Mucosa of gallbladder (tissue), 1 donor: ENCODE measurements around the gene KCTD11. TPM values are rescaled to one million over a fixed set of nuclear protein-coding genes. Genes with fewer than 3 reads are reported as not detected.

Experiments
- DNase-seq: peaks from one replicate; pipeline ENCODE4 v3.0.0-alpha.2; 2020; ENCODE audit warnings: low spot score
- total RNA-seq: library from RNA; stranded (reverse); gene quantifications from one replicate; pipeline ENCODE4 v1.2.1, GENCODE V29; 2021
- donor health status: DM: no; HTN: no; CAD: no.

KCTD11 gene
- total RNA-seq, result 15.3 TPM

DNA sequence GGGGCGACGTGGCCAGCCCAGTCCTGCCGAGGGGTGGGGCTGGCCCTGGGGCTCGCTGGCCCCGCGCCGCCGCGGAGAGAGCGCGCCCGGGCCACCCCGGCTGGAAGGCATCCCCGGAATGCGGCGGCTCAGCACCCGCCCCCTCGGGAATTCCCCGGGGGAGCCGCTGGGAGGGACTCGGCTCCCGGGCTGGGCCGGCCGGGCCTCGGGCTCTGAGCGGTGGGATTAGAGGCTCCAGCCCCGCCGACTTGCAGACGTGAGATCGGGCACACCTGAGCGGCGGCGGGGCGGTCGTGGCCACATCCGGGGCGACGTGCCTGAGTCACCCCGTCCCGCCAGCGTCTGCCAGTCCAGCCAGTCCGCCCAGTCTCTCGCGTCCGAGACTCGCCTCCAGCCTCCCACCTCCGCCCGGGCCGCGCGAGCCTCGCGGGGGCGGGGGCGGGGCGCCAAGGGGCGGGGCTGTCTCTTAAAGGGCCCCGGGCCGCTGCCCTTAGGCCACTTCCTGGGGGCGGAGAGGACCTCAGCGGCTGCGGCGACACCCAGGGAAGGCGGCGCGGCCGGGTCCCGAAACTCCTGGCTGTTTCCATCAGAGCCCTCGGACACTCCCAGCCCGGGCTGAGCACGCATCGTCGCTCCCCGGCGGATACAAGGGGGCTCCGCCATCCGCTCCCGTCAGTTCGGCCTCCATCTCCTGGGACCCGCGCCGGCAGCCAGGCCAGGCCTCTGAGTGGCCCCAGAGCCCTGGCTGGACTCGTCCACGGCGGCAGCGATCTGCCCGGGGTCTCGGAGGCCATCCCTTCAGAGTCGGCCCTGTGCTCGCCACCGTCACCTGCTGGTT, at the start of gene KCTD11:
Gene KCTD11 (plus strand): TSS at position 498 of the 838 bp plus-strand sequence.
- peak; percentile 91 for DNase-seq

DNA sequence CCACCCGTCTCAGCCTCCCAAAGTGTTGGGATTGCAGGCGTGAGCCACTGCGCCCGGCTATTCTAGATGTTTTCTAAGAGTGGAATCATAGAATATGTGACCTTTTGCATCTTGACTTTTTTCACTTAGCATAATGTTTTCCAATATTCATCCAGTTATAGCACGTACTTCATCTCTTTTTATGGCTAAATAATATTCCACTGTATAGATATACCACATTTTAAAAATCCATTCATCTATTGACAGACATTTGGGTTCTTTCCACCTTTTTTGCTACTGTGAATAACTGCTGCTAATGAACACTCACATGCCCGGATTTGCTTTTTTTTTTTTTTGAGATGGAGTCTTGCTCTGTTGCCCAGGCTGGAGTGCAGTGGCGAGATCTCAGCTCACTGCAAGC, 47.8 kb upstream of the KCTD11 start:
- no peak for DNase-seq

DNA sequence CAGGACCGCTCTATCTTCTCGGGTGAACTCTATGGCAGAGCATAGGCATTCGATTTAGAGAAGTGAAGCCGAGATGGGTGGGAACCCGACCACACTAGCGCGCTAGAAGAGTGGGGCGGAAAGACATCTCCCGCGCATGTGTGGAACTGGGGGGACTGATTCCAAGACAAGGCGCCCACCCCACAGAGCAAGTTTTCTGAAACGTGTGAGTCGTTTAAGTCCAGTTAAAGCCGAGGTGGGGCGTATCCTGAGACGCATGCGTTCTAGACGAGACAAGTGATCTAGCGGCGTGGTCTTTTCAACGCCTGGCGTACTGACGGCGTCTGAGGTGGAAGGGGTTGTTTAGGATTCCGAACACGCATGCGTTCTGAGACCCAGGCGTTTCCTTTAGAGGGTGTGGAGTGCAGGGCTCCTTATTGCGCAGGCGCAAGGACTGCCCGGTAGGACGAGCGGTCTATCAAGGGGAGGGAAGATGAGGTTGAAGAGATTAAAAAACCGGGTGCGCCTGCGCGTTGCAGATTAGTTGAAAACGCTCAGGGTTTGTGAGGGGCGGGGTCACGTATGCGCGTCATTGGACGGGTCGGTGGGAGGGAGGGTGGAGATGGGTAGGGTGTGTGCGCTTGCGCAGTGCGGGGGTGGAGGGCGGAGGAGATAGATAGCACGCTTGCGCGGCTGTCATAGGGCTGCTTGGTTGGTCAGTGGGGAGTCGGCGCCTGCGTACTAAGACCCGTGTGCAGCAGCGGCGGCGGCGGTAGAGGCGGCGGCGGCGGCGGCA, 44.9 kb upstream of the KCTD11 start, which contains the start of gene EIF5A:
Gene EIF5A (plus strand): TSS at position 718 of the 775 bp plus-strand sequence. CDS start 2,008 bp downstream, outside the sequence.
- peak; percentile 100 for DNase-seq

DNA sequence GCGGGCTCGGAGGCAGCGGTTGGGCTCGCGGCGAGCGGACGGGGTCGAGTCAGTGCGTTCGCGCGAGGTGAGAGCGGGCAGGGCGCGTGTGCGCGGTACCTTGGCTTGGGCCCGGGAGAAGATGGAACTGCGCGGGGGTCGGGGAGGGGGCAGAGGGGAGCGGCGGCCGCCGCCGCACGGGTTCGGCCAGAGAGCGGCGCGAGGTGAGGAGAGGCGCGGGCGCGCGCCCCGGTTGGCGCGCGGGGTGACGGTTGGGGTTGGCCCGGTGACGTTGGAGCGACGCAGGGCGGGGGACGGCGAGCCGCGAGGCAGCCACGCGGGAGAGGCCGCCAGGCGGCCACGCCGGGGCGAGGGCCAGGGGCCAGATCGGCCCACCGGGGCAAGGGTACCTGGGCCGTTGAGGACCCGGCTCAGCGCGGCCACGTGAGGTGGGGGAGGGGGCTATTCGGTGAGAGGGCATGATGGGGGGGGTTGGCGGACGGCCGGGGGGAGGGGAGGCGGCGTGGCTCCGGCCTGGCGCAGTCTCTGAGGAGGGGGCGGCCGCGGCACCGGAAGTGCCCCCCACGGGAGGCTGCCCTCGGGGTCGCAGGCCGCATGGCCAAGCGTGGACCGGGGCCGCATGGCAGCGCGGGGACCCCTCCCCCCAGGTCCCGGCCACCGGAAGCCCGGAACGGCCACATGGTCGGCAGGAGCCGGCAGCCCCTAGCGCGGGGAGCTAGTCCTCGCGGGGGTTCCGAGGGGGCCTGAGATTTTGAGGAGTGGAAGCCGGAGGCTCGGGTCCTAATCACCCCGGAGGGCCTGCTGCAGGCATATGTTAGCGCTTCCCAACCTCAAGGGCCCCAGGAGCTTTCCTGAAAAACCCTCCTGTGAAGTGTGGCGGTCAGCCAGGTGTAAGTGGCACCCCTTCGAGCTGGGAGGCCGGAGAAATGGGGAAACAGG, 44.0 kb upstream of the KCTD11 start:
- peak; percentile 43 for DNase-seq

DNA sequence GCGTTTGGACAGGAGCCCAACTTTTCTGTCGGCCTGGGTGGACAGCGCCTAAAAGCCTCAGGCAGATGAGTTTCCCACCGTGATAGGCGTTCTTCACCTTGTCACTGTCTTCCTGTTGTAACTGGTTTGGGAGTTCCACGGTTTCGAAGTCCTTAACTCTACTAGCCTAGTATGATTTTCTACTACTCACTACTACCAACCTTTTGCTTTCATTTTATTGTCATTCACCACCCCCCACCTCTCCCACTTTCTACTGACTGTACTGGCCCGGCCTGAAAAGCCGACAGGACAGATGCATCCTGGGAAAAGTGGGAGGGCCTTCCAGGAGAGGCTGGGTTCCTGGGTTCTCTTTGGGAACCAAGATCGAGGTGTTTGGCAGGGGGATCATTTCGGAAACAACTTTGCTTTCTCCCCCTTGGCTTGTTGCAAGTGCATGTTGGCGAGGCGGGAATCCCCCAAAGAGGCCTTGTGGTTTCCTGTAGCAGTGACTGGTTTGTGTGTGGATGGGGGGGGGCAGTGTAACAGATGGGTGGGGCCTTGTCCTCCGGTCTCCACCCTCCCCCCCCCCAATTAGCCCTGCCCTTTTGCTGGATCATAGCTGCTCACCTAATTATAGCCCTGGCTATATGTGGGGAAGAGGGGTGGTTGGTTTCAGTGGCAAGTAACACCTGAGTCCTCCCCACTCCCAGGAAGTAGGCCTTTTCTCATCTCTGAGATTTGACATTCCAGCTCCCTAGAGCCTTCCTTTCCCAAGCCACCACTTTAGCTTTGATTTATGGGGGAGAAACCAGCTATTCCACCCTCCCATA, 43.1 kb upstream of the KCTD11 start:
- DNase-seq, result peak; percentile 78

DNA sequence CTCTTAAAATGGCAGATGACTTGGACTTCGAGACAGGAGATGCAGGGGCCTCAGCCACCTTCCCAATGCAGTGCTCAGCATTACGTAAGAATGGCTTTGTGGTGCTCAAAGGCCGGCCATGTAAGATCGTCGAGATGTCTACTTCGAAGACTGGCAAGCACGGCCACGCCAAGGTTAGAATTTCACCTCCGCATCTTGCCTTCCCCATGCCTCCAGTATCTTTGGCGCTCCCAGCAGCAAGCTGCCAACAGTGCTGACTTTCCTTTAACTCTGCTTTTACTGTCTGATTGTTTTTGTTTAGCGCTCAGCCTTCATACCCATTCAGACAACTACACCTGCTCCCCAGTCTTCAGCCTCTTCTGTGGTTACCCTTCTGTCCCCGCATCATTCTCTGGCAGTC, 42.3 kb upstream of the KCTD11 start:
- no peak for DNase-seq

DNA sequence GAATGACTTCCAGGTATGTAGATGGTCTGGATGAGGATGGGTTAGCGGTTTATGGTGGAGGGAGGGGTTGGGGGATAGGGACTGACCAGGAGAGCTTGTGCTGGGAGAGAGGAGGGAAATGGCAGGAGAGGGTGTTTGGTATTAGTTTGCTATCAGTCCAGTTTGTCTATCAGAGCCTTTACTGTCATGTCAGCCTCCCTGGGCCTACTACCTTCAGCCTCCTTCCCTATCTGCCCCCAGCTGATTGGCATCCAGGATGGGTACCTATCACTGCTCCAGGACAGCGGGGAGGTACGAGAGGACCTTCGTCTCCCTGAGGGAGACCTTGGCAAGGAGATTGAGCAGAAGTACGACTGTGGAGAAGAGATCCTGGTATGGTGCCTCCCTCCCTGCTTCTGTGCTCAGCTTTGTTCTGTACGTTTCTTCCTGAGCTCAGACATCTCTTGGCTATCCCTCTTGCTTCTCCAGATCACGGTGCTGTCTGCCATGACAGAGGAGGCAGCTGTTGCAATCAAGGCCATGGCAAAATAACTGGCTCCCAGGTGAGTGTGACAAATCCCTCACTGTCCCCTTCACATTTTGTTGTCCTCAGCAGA, 40.8 kb upstream of the KCTD11 start:
- no peak for DNase-seq

DNA sequence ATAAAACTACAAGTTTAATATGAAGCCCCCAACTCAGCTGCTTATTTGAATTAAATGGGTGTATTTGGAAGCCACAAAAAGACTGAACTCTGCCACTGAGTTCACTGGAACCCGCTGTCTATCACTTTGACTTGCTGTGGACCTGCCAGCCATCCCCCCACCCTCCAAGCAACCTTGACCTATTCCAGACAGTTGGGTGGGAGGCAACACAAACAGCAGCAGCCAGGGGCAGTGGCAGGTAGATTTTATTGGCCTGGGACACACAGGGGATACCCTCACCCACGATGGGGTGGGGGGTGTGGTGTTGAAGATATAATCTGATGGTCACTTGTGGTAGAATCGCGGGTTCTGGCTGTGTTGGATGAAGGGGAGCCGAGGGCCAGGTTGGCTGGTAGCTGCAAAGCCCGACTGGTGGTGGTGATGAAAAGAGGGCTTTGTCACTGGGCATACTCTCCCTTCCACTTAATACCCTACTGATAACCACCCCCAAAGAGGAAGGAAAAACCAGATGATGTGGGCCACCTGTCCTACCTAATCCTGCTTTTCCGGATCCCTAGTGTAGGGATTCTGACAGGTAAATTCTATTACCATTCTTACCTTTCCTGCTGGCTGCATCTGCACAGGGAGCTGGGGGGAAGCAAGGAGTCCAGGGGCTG, 39.4 kb upstream of the KCTD11 start:
- DNase-seq, result no peak

DNA sequence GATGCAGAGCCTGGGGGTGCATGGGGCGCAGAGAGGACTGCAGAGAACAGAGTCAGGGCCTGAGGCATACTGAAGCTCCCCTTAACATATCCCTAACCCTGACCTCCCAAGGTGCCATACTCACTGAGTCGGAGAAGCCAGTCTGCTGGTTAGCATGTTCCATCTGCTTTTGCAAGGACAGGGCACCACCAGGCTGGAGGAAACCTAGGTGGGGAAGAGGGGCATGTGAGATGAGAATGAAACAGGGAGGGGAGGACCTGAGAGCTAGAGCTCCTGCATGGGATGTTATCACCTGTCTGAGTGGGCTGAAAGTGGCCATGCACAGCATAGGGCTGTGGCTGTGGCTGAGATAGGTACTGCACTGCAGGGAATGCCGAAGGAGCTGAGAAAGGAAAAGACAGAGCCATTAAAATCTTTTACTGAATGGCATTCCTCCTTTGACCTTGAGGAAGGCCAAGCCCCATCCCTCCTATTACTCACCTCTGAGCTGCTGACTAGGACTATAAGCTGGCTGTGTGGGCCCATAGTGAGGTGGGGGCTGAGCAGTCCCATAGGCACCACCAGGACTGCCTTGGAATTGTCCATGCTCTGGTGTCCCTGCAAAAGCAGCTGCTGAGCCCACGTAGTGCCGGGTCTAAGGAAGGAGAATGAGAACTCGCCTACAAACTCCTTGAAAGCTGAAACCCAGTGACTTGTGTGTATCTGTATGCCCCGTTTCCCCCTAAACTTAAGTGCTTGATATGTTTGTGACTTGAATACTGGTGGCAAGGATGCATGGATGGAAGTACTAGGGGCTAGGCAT, 38.7 kb upstream of the KCTD11 start:
- no peak for DNase-seq

DNA sequence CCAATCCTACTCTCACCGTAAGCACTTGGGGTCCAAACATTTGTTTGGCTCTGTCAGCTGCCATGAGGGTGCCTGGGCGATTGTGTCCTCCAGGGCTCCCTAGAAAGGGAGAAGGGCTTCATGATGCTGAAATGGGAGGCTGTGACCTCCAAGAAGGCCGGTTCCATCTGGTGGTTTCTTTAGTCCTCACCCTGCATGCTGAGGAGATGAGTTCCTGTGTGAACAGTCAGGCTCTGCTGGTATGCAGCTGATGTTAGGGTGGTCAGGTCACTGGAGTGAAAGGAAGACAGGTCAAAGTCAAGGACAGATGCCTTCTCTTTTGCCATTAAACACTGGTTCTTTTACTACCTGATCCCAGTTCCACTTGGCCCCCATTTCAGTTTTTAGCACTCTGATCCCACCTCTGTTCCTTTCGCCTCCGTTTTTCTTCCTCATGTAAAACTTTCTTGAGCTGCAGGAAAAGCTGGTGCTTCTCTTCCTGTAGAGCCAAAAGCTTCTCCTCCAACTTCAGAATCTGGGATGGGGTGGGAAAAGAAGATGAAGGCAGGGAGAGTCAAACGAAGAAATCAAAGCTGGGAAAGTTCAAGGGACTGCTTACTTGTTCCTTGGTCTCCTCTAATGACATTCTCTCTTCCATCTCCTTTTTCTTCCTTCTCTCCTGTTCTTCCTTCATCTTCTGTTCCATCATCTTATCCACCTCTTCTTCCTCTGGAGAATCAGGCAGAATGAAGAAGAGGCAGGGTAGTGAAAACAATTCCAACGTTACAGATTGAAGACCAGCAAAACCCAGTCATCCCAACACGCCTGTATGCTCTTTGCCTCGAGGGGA, 37.9 kb upstream of the KCTD11 start:
- no peak for DNase-seq

DNA sequence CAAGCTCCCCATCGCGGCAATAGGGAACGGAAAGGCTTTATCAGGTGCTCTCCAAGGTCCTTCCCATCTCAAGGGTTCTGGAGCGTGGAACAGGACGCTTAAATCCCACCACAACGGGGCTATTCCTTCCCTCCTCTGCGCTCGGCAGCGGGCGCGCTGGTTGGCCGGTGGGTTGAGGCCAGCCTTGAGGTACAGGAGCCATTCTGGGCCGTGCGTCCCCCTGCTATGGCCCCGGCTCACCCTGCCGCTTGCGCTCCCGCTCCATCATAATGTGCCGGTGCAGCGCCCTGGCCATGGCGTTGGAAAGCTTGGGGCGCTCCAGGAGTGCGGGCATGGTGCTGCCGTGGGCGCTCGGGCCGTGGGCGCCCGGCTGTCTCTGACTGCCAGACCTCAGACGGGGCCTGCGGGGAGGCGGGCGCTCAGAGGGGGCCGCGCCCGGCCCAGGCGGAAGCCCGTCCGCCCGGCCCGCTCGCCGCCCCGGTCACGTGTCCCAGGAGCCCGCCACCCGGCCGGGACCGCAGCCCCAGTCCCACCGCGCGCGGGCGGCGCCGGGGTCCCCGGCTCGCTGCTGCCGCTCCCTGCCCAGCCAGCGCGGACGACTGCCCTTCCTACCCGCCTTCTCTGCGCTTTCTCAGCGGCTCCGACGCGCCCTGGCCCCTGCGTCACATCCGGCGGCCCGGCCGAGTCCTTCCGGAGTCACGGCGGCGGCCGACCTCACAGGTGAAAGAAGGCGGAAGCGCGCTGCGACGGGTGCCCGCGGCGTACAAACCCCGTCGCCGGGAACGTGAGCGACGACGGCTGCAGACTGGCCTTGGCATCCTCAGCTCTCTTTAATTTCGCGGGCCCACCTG, 37.0 kb upstream of the KCTD11 start, which contains the start of gene GPS2:
Gene GPS2 (minus strand): TSS at position 642 of the 851 bp plus-strand sequence. CDS start 308 bp downstream, at position 334.
- DNase-seq, result peak; percentile 94

DNA sequence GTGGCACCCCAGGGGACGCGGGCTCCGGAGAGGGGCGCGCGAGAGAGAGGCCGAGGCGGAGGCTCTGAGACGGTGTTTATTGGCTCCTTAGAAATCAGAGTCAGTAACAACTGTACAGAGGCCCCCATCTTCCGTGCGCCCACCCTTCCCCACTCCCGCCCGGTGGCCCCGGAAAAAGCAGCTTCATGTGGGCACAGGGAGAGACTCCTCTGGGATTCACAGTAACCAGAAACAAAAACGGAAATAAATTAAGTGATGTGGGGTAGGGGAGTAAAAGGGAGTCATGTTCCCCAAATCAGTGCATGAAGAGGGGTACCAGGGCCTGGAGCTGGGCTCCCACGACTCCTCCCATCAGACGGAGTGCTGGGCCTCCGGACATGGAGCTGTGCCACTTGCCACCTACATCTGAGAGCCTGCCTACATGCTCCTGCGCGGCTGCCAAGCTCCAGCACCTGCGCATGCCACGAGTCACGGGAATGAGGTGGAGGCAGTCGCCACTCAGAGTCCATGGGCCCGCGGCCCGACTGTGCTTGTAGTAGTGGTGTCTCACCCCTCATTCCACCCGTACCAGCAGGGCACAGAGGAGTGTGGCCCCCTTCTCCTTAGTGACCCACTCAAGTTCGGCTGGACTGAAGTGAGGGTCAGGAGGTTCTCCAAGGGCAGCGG, 36.3 kb upstream of the KCTD11 start:
- no peak for DNase-seq

DNA sequence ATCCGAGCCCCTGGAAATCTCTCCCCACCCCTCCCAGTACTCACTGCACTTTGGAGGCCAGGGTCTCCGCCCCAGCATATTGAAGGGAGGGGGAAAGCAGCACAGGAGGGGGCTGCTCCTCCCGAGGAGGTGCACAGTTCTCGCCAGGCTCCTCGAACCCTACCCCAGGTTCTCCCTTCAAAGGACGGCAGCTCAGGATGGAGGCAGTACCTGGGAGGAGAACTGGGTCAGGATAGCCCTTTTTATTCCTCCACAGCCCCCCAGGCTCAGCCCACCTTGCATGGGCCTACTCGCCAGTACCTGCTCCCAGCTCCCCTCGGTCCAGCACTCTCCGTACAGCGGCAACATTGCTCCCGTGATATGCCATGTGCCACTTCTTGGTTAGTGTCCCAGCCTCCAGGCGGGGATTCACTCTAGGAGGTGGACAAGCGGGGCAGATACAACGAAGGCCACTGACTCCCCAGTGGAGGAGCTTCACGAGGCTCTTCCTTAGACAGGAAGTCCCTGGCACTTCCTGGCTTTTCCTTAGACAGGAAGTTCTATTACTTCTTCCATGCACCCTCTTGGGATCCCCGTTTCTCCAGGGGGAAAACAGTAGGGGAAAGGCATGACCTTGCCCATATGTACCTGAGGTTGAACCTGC, 34.7 kb upstream of the KCTD11 start:
- DNase-seq, result no peak

DNA sequence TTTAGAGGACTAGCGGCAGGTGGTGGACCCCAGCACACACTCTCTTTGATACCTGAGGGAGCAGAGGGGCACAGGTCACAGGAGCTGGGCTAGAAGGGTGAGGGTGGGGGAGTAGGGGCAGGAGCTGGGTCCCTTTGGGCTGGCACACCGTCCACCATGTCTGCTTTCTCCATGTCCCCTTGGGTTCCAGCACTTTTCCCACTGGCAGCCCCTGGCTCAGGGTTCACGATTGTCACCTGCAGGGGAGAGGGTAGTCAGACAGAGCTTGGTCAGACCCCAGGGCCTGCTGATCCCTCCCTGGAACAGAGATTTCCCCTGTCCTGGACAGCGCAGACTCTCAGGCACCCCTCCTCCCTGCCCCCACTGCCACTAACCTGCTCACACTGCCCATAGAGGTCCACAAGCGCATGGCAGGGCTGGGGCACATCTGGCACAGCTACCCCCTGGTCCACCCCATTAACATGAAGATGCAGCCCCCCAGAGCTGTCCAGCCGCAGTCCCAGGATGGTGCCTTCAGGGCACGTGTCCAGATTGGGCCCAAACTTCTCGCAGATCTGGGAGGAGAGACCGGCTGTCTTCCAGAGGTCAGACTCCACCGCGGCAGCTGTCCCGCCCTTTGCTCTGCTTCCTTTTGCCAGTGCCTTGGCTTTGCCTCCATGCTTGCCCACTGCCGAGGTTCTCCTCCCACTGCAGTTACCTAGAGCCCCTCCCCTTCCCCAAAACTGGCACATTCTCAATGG, 33.7 kb upstream of the KCTD11 start:
- DNase-seq, result no peak

DNA sequence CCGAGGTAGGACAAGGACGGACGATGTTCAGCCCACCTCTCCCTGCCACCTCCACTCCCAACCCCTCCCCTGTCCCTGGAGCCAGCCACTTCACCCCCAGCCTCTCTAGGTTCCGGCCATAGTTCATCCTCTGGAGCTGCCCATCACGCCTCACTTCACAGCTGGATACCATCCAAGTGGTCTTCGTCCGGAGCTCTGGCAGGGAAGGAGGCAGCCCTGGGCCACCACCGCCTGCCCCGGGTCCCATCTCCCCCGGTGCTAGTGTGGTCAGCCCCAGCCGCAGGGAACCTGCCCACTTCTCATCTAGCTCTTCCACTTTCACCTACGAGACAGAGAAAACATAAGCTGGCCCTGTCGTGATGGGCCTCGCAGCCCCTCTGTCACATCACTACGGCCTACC, 30.5 kb upstream of the KCTD11 start:
- no peak for DNase-seq
